HG02588 (cell line): ENCODE data around the gene LYPLAL1.
"Not testable (repeated sequence)": the region's sequence is repeated elsewhere in the genome, so short reads cannot be mapped to it uniquely, and the experiment has no call there.

ENCODE experiments used
- ATAC-seq: cut with Tn5 transposase; IDR thresholded peaks from one replicate; pipeline ENCODE4 v1.9.1; 2021; ENCODE audit warnings: mild to moderate bottlenecking, moderate library complexity; ENCODE audit not compliant: unreplicated experiment

LYPLAL1 gene

GRCh38 chr1:219209578-219209977 lies 35.9 kb downstream of the LYPLAL1 start:
- ATAC-seq, result no peak

GRCh38 chr1:219210067-219210466 lies 36.4 kb downstream of the LYPLAL1 start:
- ATAC-seq, result no peak

- peak; percentile 71 for ATAC-seq
These were observed 41.8 kb downstream of the LYPLAL1 start for GRCh38 chr1:219215477-219215876.

- peak; percentile 95 for ATAC-seq
These were observed 47.3 kb downstream of the LYPLAL1 start for GRCh38 chr1:219220945-219221344.

- ATAC-seq, result no peak
These were observed 49.8 kb downstream of the LYPLAL1 start for GRCh38 chr1:219223496-219223895.

GRCh38 chr1:219226196-219226595 lies 52.5 kb downstream of the LYPLAL1 start:
- ATAC-seq, result no peak

GRCh38 chr1:219227360-219228057 lies 53.8 kb downstream of the LYPLAL1 start:
- no peak for ATAC-seq

- no peak for ATAC-seq
These were observed 54.4 kb downstream of the LYPLAL1 start for GRCh38 chr1:219228058-219228419.

- no peak for ATAC-seq
These were observed 59.2 kb downstream of the LYPLAL1 start for GRCh38 chr1:219232890-219233289.

GRCh38 chr1:219235903-219236481 lies 62.3 kb downstream of the LYPLAL1 start:
- ATAC-seq, result no peak

GRCh38 chr1:219236933-219237610 lies 63.4 kb downstream of the LYPLAL1 start:
- no peak for ATAC-seq

GRCh38 chr1:219239518-219239917 lies 65.8 kb downstream of the LYPLAL1 start:
- no peak for ATAC-seq

GRCh38 chr1:219244864-219245263 lies 71.2 kb downstream of the LYPLAL1 start:
- ATAC-seq, result no peak

GRCh38 chr1:219247441-219247840 lies 73.8 kb downstream of the LYPLAL1 start:
- no peak for ATAC-seq

- ATAC-seq, result not testable (repeated sequence)
These were observed 76.8 kb downstream of the LYPLAL1 start for GRCh38 chr1:219250468-219250867.

- no peak for ATAC-seq
These were observed 84.1 kb downstream of the LYPLAL1 start for GRCh38 chr1:219257751-219258150.

- ATAC-seq, result no peak
These were observed 87.8 kb downstream of the LYPLAL1 start for GRCh38 chr1:219261454-219261853.
